Keratinocyte (primary cell): Measurements from ENCODE around the gene HLTF. TPM values are rescaled to one million over a fixed set of nuclear protein-coding genes. Genes with fewer than 3 reads are reported as not detected.
A peak's percentile ranks its signal among the peaks of the same experiment; 100 is the strongest.

Experiments used
- DNase-seq: peaks from one replicate; pipeline ENCODE4 v3.0.0-alpha.2; 2011; ENCODE audit warnings: low read depth, missing footprints, low spot score
- FAIRE-seq: peaks from 2 replicates; lab custom pipeline; 2011; peaks lifted over from hg19 to GRCh38; lab: Jason Lieb, UNC
- H2AFZ ChIP-seq: 2 replicates; pipeline ENCODE4 v1.6.0; 2012; ENCODE audit warnings: low read length, control low read depth, inconsistent platforms; ENCODE audit not compliant: control insufficient read depth
- H3K27ac ChIP-seq: 2 replicates; pipeline ENCODE4 v1.5.1; 2011; ENCODE audit warnings: low read length; ENCODE audit not compliant: control insufficient read depth, insufficient read depth
- H3K27me3 ChIP-seq: 3 replicates; pipeline ENCODE4 v1.6.0; 2011; ENCODE audit warnings: low read length; ENCODE audit not compliant: control insufficient read depth, insufficient read depth; ENCODE audit errors: extremely low read depth
- H3K36me3 ChIP-seq, 2 experiments: 2 replicates in 1 of 2; 3 replicates in 1 of 2; pipeline ENCODE4 v1.5.1; 2011; ENCODE audit warnings: low read length in 2 of 2, mild to moderate bottlenecking in 1 of 2; ENCODE audit not compliant: control insufficient read depth in 2 of 2, insufficient read depth in 2 of 2; ENCODE audit errors: extremely low read depth in 1 of 2
- H3K4me1 ChIP-seq: 3 replicates; pipeline ENCODE4 v1.5.1; 2011; ENCODE audit warnings: low read length; ENCODE audit not compliant: control insufficient read depth, insufficient read depth; ENCODE audit errors: extremely low read depth
- H3K4me2 ChIP-seq: 3 replicates; pipeline ENCODE4 v1.6.0; 2011; ENCODE audit warnings: low read depth, low read length; ENCODE audit not compliant: control insufficient read depth, insufficient read depth; ENCODE audit errors: extremely low read depth
- H3K4me3 ChIP-seq, 3 experiments: fragments of 200-600 bp in 1 of 3; sonication (generic) in 1 of 3; 2 replicates in 2 of 3; 3 replicates in 1 of 3; pipeline ENCODE4 v1.5.1; 2011 to 2016; ENCODE audit warnings: low read length in 3 of 3, mild to moderate bottlenecking in 3 of 3, control low read depth in 2 of 3, inconsistent platforms in 1 of 3, low read depth in 1 of 3, mixed read lengths in 1 of 3, mixed run types in 1 of 3, moderate library complexity in 1 of 3; ENCODE audit not compliant: control insufficient read depth in 2 of 3, insufficient read depth in 2 of 3; ENCODE audit errors: extremely low read depth in 1 of 3
- H3K79me2 ChIP-seq: 2 replicates; pipeline ENCODE4 v1.6.0; 2012; ENCODE audit warnings: low read length; ENCODE audit not compliant: control insufficient read depth, insufficient read depth
- H3K9ac ChIP-seq: 3 replicates; pipeline ENCODE4 v1.6.0; 2011; ENCODE audit warnings: low read length; ENCODE audit not compliant: control insufficient read depth, insufficient read depth; ENCODE audit errors: extremely low read depth
- H3K9me1 ChIP-seq: 3 replicates; pipeline ENCODE4 v1.6.0; 2011; ENCODE audit warnings: low read length; ENCODE audit not compliant: control insufficient read depth, insufficient read depth; ENCODE audit errors: extremely low read depth
- H3K9me3 ChIP-seq: 2 replicates; pipeline ENCODE4 v1.5.1; 2012; ENCODE audit warnings: low read depth, low read length; ENCODE audit not compliant: control insufficient read depth
- H4K20me1 ChIP-seq: 3 replicates; pipeline ENCODE4 v1.6.0; 2011; ENCODE audit warnings: low read length; ENCODE audit not compliant: control insufficient read depth, insufficient read depth; ENCODE audit errors: extremely low read depth
- CTCF ChIP-seq, 3 experiments: IDR thresholded peaks in 1 of 3; conservative IDR thresholded peaks in 1 of 3; optimal IDR thresholded peaks in 1 of 3; 2 replicates in 2 of 3; 3 replicates in 1 of 3; pipeline versions ENCODE3 to v1.5.1; 2011; ENCODE audit warnings: low read length in 3 of 3, mild to moderate bottlenecking in 3 of 3, moderate library complexity in 2 of 3, control low read depth in 1 of 3, inconsistent platforms in 1 of 3; ENCODE audit not compliant: insufficient read depth in 2 of 3; ENCODE audit errors: extremely low read depth in 1 of 3
- EZH2 ChIP-seq: IDR thresholded peaks from one replicate; pipeline ENCODE4 v1.6.1; 2012; ENCODE audit warnings: inconsistent platforms, mild to moderate bottlenecking, low read length, moderate library complexity
- dilution Hi-C: fragments of 300-500 bp; cut with MboI; formaldehyde crosslinking; loops from one replicate; pipeline ENCODE4 v1.7.0; 2020; ENCODE audit warnings: low sequenced_read_pairs; ENCODE audit not compliant: extremely low pct_ligation_motif_present
- polyA plus RNA-seq, 5 experiments: library from polyadenylated mRNA; depleted of rRNA in 3 of 5; stranded (reverse) in 3 of 5; stranded (forward) in 1 of 5; unstranded in 1 of 5; fragments of >200 nt; gene quantifications; 1 replicate in 1 of 5; 2 replicates in 3 of 5; 3 replicates in 1 of 5; pipeline versions ENCODE4 v1.2.1 to v1.2.3, GENCODE V29; 2011 to 2012; ENCODE audit warnings: missing spikeins in 2 of 5, low read depth in 1 of 5, low replicate concordance in 1 of 5

HLTF gene
- polyA plus RNA-seq, 1 donor (not counting 4 experiments of a cell fraction or from before 2014, with no cell fraction given) = 9.1 TPM

- DNase-seq = no peak
- H3K27me3 ChIP-seq = no peaks in the 10 kb centered on the region
- no peak overlapping the region for H2AFZ ChIP-seq
- FAIRE-seq = no peak
- no peaks in the 10 kb centered on the region for H3K9me3 ChIP-seq
- peaks cover 0 to 6% of the 10 kb centered on the region in 2 experiments for H3K36me3 ChIP-seq
- no peak overlapping the region for H3K9ac ChIP-seq
- TF ChIP-seq EZH2 (no peak), CTCF (optimal IDR thresholded peaks at IDR 0.05 in 1 of 3, IDR thresholded peaks at IDR 0.05 in 1 of 3, conservative IDR thresholded peaks at IDR 0.05 in 1 of 3; ENCODE audit: extremely low read depth in 1 of 3, insufficient read depth in 2 of 3, low read length in 3 of 3) (no peak)
- H3K9me1 ChIP-seq = peaks cover 3% of the 10 kb centered on the region
- H3K4me1 ChIP-seq = no peaks in the 10 kb centered on the region
- no peaks in the 10 kb centered on the region for H3K79me2 ChIP-seq
- H3K4me3 ChIP-seq = no peak overlapping the region
- no peaks in the 10 kb centered on the region for H4K20me1 ChIP-seq
- no peak overlapping the region for H3K4me2 ChIP-seq
- dilution Hi-C loops = no loop called here
- no peak overlapping the region for H3K27ac ChIP-seq
Observed at GRCh38 chr3:149004622-149005021, 81.7 kb downstream of the HLTF start.

DNA sequence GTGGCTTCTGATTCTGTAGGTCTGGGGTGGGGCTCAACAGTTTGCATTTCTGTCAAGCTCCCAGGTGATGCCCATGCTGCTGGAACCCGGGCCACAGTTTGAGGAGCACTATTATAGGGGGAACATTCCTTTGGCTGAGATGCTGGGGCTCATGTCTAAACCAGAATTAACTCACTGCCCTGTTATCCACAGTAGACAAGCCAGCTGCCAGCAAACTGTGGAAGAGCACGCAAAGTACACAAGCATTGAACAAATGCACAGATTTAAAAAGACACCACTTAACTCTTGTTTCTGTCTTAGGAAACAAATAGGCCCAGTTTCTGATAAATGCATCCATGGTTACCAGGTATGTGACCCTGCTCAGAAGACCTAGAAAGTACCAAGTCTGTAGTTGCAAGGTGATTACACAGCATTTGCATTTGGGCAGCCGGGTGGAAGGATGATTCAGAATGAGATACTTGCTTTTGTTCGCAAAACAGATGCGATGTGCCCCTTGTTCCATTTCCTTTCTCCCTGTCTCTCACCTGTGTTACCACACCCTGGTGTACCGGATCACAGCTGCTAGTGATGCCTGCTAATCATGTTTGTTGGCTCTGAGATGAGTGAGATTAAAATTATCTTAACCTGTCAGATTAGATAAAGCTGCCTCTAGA lies 82.6 kb downstream of the HLTF start:
- H3K4me1 ChIP-seq = no peaks in the 10 kb centered on the region
- peaks cover 0 to 6% of the 10 kb centered on the region in 2 experiments for H3K36me3 ChIP-seq
- no peak overlapping the region for H2AFZ ChIP-seq
- H3K9me3 ChIP-seq = no peaks in the 10 kb centered on the region
- H4K20me1 ChIP-seq = no peaks in the 10 kb centered on the region
- no peaks in the 10 kb centered on the region for H3K79me2 ChIP-seq
- no peak overlapping the region for H3K9ac ChIP-seq
- FAIRE-seq (peak; percentile 41), DNase-seq (peak; percentile 2)
- no peak overlapping the region for H3K27ac ChIP-seq
- no peak overlapping the region for H3K4me2 ChIP-seq
- no peak overlapping the region for H3K4me3 ChIP-seq
- dilution Hi-C loops = no loop called here
- no peaks in the 10 kb centered on the region for H3K9me1 ChIP-seq
- TF ChIP-seq EZH2 = no peak
- no peak for TF ChIP-seq CTCF (optimal IDR thresholded peaks at IDR 0.05 in 1 of 3, IDR thresholded peaks at IDR 0.05 in 1 of 3, conservative IDR thresholded peaks at IDR 0.05 in 1 of 3; ENCODE audit: extremely low read depth in 1 of 3, insufficient read depth in 2 of 3, low read length in 3 of 3)
- no peaks in the 10 kb centered on the region for H3K27me3 ChIP-seq
